Stimulated activated CD4-positive, alpha-beta T cell treated with anti-CD3 and anti-CD28 coated beads, Interleukin-12 subunit alpha, Interleukin-12 subunit beta, amount 100 ng/mL, for 4 hours (primary cell): Measurements from ENCODE around the gene TRMT2A.
A peak's percentile ranks its signal among the peaks of the same experiment; 100 is the strongest.
"Not testable (repeated sequence)": the region's sequence is repeated elsewhere in the genome, so short reads cannot be mapped to it uniquely, and the experiment has no call there.

Experiments
- DNase-seq: peaks from one replicate; pipeline ENCODE4 v3.0.0-alpha.2; 2020

TRMT2A gene

GRCh38 chr22:20084547-20085413, 32.2 kb downstream of the TRMT2A start:
- DNase-seq: no peak

GRCh38 chr22:20083891-20084546, 33.0 kb downstream of the TRMT2A start:
- DNase-seq: no peak

GRCh38 chr22:20083157-20083890, 33.7 kb downstream of the TRMT2A start:
- DNase-seq: no peak

GRCh38 chr22:20080776-20081654, 36.0 kb downstream of the TRMT2A start:
- DNase-seq: no peak

GRCh38 chr22:20080445-20080775, 36.6 kb downstream of the TRMT2A start:
- peak; percentile 69 for DNase-seq

GRCh38 chr22:20079745-20080444, 37.1 kb downstream of the TRMT2A start, which contains the start of gene DGCR8:
Gene DGCR8, plus strand, starts transcription at chr22:20080241. Its CDS starts 5,723 bp downstream, at chr22:20085964.
- peak; percentile 67 for DNase-seq

- no peak for DNase-seq
Observed at GRCh38 chr22:20076627-20077172, 40.3 kb downstream of the TRMT2A start.

- DNase-seq: no peak
Observed at GRCh38 chr22:20071524-20071972, 45.5 kb downstream of the TRMT2A start.

GRCh38 chr22:20069331-20070042, 47.5 kb downstream of the TRMT2A start:
- DNase-seq: no peak

- DNase-seq: no peak
Observed at GRCh38 chr22:20068640-20069039, 48.4 kb downstream of the TRMT2A start.

- not testable (repeated sequence) for DNase-seq
Observed at GRCh38 chr22:20067384-20067682, 49.7 kb downstream of the TRMT2A start.

- DNase-seq: no peak
Observed at GRCh38 chr22:20066617-20067383, 50.2 kb downstream of the TRMT2A start.

- DNase-seq: no peak
Observed at GRCh38 chr22:20065896-20066616, 51.0 kb downstream of the TRMT2A start.

- DNase-seq: no peak
Observed at GRCh38 chr22:20064545-20065262, 52.3 kb downstream of the TRMT2A start.

- no peak for DNase-seq
Observed at GRCh38 chr22:20064140-20064480, 52.9 kb downstream of the TRMT2A start.

GRCh38 chr22:20063271-20064139, 53.5 kb downstream of the TRMT2A start:
- no peak for DNase-seq

GRCh38 chr22:20062766-20063083, 54.3 kb downstream of the TRMT2A start:
- no peak for DNase-seq
